ENCODE measurements around the gene ORAI3.

- no peak for TF ChIP-seq YY1 (IDR thresholded peaks at IDR 0.05; ENCODE audit: low read depth)
- no peak for TF ChIP-seq GABPA (IDR thresholded peaks at IDR 0.05; ENCODE audit: low read depth)
- no peak for TF ChIP-seq RCOR1 (IDR thresholded peaks at IDR 0.05; ENCODE audit: low read length)
- TF ChIP-seq FOXM1 (IDR thresholded peaks at IDR 0.05; ENCODE audit: low read depth), result no peak
- no peak for TF ChIP-seq CTCF (IDR thresholded peaks at IDR 0.05)
- no peak for TF ChIP-seq REST (IDR thresholded peaks at IDR 0.05; ENCODE audit: low read depth, low read length)
- TF ChIP-seq USF2 (IDR thresholded peaks at IDR 0.05; ENCODE audit: borderline replicate concordance, low read depth, low read length), result no peak
- TF ChIP-seq EP300 (IDR thresholded peaks at IDR 0.05; ENCODE audit: borderline replicate concordance in 1 of 2, low read depth in 1 of 2, low read length in 1 of 2), result no peak
- no peak for TF ChIP-seq EZH2phosphoT487 (IDR thresholded peaks at IDR 0.05; ENCODE audit: borderline replicate concordance, low read depth)
- TF ChIP-seq FOXJ3 (CRISPR knock-in tag; IDR thresholded peaks at IDR 0.05), result no peak
- no peak for TF ChIP-seq MXI1 (IDR thresholded peaks at IDR 0.05; ENCODE audit: low read depth, low read length)
Measured at GRCh38 chr16:30996324-30996984, 47.6 kb downstream of the ORAI3 start.
